ENCODE measurements around the gene DAAM2.

DAAM2 gene

DNA sequence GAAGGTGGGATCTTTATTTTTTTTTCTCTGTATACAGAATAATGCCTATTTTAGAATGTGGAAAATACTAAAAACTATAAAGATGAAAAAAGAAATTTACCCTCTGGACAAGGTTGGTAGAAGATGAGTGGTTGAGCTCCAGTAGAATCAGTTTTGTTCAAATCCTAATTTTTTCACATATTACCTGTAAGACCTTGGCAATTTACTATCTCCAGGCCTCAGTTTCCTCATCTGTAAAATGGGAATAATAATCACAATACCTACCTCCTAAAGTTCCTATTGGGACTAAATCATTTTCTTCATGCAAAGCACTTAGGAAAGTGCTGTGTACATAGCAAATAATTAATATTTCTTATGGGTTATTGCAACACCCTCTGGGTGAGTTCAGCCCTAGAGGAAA lies 28.4 kb downstream of the DAAM2 start:
- Mint-ChIP-seq H3K27me3 (peaks cover 2% of the 10 kb centered on the region), H3K36me3 (no peaks in the 10 kb centered on the region), H3K9me3 (ENCODE audit: low read depth) (no peaks in the 10 kb centered on the region), H3K4me1 (ENCODE audit: low read depth) (no peaks in the 10 kb centered on the region), H3K4me3 (no peak overlapping the region), H3K27ac (no peak overlapping the region)

DNA sequence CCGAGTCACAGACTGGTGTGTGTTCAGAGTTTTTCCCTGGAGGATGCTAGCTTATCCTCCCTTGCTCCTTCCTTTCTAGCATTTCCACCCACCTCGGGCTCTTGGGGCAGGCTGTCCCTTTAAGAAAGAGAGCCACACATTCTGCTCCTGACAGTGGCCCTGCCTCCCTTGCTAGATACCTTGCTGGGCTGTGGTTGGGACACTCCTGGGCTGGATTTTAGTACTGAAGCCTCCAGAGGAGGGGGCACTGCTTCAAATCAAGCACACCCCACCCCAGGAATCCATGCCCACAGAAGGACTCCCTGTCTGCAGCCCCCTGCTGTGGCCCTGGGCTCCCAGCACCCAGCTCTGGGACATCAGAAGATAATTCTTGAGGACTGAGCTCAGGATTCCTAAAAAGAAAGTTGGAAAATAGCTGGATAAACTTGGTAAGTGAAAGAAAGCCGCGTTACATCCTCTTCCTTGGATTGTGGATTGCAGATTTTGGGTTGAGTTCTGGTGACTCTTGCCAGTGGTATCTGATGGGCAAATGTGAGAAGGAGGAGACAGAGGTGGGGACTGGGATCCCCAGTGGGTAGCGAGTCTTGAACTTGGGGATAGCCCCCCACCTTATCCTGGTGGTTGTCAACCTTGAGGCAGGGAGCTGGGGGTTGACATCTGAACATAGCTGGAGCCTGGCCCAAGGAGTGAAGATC lies 29.0 kb downstream of the DAAM2 start:
- H3K27me3 Mint-ChIP-seq, result no peaks in the 10 kb centered on the region
- H3K27ac Mint-ChIP-seq, result no peak overlapping the region
- no peaks in the 10 kb centered on the region for H3K9me3 Mint-ChIP-seq (ENCODE audit: low read depth)
- H3K36me3 Mint-ChIP-seq, result no peaks in the 10 kb centered on the region
- H3K4me1 Mint-ChIP-seq (ENCODE audit: low read depth), result no peaks in the 10 kb centered on the region
- no peak overlapping the region for H3K4me3 Mint-ChIP-seq

GRCh38 chr6:39821742-39822532 lies 29.8 kb downstream of the DAAM2 start:
- Mint-ChIP-seq H3K4me3 (no peak overlapping the region), H3K27me3 (no peaks in the 10 kb centered on the region), H3K4me1 (ENCODE audit: low read depth) (no peaks in the 10 kb centered on the region), H3K9me3 (ENCODE audit: low read depth) (no peaks in the 10 kb centered on the region), H3K36me3 (no peaks in the 10 kb centered on the region), H3K27ac (no peak overlapping the region)

DNA sequence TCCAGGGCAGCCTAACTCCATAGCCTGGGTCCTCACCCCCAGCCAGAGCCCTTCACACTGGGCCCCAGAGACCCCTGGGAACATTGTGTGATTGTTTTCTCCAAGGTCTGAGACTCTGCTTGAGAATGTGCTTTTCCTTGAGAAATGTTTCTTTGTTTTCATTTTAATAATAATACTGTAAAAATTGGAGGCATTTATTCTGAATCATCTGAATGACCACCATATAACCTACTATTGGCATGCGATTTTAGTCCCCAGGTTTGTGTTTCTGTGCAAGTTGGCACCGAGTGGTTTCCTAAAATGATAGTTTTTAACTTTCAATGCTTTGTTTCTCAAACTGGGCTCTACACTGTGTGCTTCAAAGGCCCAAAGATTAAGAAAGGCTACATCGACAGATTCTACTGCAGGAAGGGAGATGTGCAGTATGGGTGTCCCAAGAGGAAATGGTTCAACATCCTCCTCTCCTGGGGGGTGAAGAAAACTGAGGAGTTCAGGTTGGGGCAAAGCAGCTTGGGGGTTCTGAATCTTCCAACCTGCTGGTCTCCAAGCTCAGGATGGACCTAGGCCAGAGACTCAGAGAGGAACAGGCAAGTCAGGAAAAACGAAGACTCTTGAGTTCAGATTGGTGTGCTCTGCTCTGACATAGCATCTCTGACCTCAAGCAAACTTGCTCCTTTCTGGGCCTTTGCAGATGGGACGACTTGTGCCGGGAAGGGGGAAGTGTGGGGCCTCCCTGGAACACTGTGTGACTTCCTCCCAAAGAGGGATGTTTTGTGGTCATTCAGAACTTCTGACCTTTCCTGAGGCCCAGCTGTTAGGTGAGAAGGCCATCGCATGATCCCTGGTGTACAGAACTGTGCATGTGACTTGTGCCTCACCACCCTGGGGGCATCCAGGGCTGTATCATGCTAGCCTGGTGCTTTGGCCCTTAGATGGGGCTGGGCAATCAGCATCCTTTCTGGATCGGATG lies 31.0 kb downstream of the DAAM2 start:
- no peak overlapping the region for H3K27ac Mint-ChIP-seq
- no peaks in the 10 kb centered on the region for H3K4me1 Mint-ChIP-seq (ENCODE audit: low read depth)
- H3K4me3 Mint-ChIP-seq, result no peak overlapping the region

DNA sequence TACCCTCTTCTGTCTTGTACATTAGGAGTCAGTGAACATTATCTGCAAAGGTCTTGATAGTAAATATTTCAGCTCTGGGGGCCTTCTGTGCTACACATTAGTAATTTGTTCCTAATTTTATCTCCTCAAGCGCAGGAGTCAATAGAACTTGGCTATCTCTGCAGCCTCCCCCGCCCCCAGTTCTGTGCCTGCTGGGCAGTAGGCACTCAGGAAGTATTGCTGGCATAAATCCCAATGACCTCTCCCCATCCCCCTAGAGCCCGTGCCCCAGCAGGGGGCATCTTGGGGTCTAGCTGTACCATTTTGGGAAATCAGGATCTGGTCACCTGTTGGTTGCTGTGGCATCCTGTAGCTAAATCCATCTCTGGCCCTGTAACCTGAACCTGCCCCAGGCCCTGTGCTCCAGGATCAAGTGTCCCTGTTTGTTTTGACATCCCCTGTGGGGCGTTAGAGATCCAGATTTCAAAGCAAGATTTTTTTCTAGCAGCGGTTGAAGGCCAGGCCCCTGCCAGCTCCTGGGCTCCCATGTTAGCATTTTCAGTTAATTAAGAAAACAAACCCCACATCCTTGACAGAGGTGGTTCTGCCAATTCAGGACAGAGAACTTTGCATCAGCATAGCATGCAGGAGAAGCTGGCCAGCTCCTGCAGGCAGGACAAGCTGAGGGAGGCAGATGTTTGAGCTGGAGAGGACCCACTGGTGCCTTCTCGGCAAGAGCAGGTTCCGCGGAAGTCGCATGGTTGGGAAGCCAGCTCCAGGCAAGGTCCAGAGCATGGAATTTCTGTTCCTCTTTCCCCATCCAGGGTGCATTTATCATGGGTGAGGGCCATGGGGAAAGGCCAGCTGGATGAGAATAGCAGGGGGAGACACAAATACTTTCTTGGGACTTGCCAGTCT lies 32.1 kb downstream of the DAAM2 start:
- no peak overlapping the region for H3K4me3 Mint-ChIP-seq
- H3K27me3 Mint-ChIP-seq, result no peaks in the 10 kb centered on the region
- no peaks in the 10 kb centered on the region for H3K4me1 Mint-ChIP-seq (ENCODE audit: low read depth)
- no peaks in the 10 kb centered on the region for H3K36me3 Mint-ChIP-seq
- no peak overlapping the region for H3K27ac Mint-ChIP-seq
- no peaks in the 10 kb centered on the region for H3K9me3 Mint-ChIP-seq (ENCODE audit: low read depth)

More for the DNA sequence above, 31.0 kb downstream of the DAAM2 start:
- Mint-ChIP-seq H3K27me3 (no peaks in the 10 kb centered on the region), H3K9me3 (ENCODE audit: low read depth) (no peaks in the 10 kb centered on the region), H3K36me3 (no peaks in the 10 kb centered on the region)

DNA sequence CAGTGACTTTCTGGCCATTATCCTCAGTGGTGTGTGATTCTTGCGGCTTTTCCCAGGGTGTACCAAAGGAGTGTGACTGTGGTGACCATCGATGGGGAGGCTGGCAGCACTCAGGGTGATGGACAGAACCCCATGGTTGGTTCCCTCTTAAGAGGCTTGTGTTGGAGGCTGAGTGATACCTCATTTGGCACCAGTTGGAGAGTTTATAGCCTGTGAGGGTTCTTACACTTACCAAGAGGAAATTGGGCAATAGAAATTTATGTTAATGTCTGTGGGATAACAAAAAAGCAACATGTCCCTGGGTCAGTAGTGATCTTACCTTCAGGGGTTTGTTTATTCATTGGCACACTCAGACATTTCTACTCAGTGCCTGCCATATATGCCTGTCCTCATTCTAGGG lies 37.2 kb downstream of the DAAM2 start:
- Mint-ChIP-seq H3K9me3 (ENCODE audit: low read depth) (no peaks in the 10 kb centered on the region), H3K36me3 (no peaks in the 10 kb centered on the region), H3K4me1 (ENCODE audit: low read depth) (no peaks in the 10 kb centered on the region), H3K27ac (no peak overlapping the region), H3K4me3 (no peak overlapping the region), H3K27me3 (no peaks in the 10 kb centered on the region)

DNA sequence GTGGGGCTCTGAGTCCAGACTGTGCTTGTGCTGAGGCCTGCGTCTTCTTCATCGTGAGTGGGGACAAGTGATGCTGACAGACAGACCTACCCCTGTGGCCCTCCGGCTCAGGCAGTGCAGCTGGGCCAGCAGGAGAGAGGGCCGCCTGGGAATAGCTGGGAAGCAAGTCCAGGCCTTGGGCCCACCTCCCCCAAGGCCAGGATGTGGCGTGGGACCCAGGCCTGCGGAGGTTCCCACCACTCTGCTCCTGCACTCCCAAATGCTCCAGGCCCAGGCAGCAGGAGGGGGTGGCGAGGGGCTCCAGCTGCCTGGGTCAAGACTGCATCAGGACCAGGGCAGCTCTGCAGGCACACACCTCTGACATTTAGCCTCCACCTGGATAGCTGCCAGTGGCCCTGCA lies 38.3 kb downstream of the DAAM2 start:
- Mint-ChIP-seq H3K4me1 (ENCODE audit: low read depth) (no peaks in the 10 kb centered on the region), H3K27me3 (no peaks in the 10 kb centered on the region), H3K4me3 (no peak overlapping the region), H3K36me3 (no peaks in the 10 kb centered on the region), H3K9me3 (ENCODE audit: low read depth) (no peaks in the 10 kb centered on the region), H3K27ac (no peak overlapping the region)

DNA sequence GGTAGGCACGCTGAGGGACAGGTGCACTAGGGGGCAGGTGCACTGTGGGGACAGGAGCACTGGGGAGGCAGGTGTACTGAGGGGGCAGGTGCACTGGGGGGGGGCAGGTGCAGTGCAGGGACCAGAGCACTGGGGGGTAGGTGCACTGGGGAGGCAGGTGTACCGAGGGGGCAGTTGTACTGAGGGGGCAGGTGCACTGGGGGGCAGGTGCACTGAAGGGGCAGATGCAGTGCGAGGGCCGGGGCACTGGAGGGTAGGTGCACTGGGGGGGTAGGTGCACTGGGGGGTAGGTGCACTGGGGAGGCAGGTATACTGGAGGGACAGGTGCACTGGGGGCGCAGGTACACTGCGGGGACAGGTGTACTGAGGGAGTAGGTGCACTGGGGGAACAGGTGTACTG lies 39.5 kb downstream of the DAAM2 start:
- no peak overlapping the region for H3K27ac Mint-ChIP-seq
- no peaks in the 10 kb centered on the region for H3K4me1 Mint-ChIP-seq (ENCODE audit: low read depth)
- H3K27me3 Mint-ChIP-seq, result peaks cover under 1% of the 10 kb centered on the region
- no peaks in the 10 kb centered on the region for H3K36me3 Mint-ChIP-seq
- H3K4me3 Mint-ChIP-seq, result no peak overlapping the region
- H3K9me3 Mint-ChIP-seq (ENCODE audit: low read depth), result no peaks in the 10 kb centered on the region

DNA sequence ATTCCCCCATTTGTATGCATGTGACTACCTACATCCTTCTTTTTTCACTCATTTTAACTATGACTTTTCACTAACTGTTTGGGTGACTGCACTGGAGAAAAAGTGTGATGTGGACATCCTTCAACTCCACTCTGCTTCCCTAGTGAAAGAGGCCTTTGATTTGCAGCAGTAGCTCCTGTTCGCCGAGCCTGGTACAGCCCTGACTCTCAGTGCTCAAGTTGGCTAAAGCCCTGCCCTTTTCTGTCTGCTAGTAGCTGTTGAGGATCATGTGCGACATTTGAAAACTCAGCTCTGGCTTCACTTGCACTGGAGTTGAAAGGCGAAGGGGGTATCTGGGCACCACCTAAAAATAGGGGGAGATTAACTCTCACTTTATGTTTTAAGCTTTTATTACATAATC lies 42.1 kb downstream of the DAAM2 start:
- Mint-ChIP-seq H3K4me3 (no peak overlapping the region), H3K27ac (no peak overlapping the region), H3K4me1 (ENCODE audit: low read depth) (no peaks in the 10 kb centered on the region), H3K27me3 (peaks cover 11% of the 10 kb centered on the region), H3K36me3 (no peaks in the 10 kb centered on the region), H3K9me3 (ENCODE audit: low read depth) (no peaks in the 10 kb centered on the region)

GRCh38 chr6:39834866-39835265 lies 42.7 kb downstream of the DAAM2 start:
- H3K4me3 Mint-ChIP-seq, result no peak overlapping the region
- no peaks in the 10 kb centered on the region for H3K9me3 Mint-ChIP-seq (ENCODE audit: low read depth)
- no peaks in the 10 kb centered on the region for H3K36me3 Mint-ChIP-seq
- no peaks in the 10 kb centered on the region for H3K4me1 Mint-ChIP-seq (ENCODE audit: low read depth)
- H3K27ac Mint-ChIP-seq, result no peak overlapping the region
- H3K27me3 Mint-ChIP-seq, result peaks cover 11% of the 10 kb centered on the region

DNA sequence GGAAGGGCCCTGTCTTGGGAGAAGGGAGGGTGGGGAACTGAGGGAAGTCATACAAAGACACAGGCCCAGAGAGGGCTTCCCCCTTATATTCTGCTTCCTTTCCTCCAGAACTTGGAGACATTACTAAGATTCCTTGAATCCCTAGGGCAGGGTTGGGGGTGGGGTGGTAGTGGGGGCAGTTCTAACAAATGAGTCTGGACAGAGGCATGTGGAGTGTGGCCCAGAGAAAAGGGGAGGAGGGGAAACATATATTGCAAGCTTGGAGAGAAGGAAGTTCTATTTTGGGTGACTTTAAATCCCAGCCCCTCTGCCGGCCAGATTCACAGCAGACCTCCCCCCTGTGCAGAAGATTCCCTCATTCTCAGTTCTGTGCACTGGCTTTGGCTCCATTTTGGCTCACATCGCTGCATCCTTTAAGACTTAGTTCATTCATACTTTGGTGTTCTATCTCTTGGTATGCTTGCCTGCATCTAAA lies 43.7 kb downstream of the DAAM2 start:
- H3K9me3 Mint-ChIP-seq (ENCODE audit: low read depth), result no peaks in the 10 kb centered on the region
- peaks cover 11% of the 10 kb centered on the region for H3K27me3 Mint-ChIP-seq
- no peaks in the 10 kb centered on the region for H3K36me3 Mint-ChIP-seq
- H3K4me3 Mint-ChIP-seq, result no peak overlapping the region
- no peaks in the 10 kb centered on the region for H3K4me1 Mint-ChIP-seq (ENCODE audit: low read depth)
- no peak overlapping the region for H3K27ac Mint-ChIP-seq

DNA sequence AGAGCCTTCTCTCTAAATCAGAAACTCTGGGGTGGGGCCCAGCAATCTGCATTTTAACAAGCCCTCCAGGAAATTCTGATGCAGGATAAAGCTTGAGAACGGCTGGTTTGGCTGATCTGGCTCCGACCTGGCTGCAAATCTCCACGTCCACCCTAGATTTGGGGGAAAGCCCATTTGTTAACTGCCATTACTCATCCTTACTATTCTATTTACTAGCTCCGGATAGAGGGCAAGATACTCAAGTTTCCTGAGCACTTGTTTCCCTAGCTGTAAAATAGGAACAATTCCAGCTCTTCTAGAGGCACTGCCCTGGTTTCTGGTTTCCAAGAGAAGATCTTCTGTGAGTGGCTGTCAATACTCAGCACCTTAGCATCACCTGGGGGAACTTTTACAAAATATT lies 44.4 kb downstream of the DAAM2 start:
- Mint-ChIP-seq H3K27ac (no peak overlapping the region), H3K9me3 (ENCODE audit: low read depth) (no peaks in the 10 kb centered on the region), H3K36me3 (no peaks in the 10 kb centered on the region), H3K4me3 (no peak overlapping the region), H3K4me1 (ENCODE audit: low read depth) (no peaks in the 10 kb centered on the region), H3K27me3 (peaks cover 11% of the 10 kb centered on the region)

GRCh38 chr6:39839445-39839844 lies 47.3 kb downstream of the DAAM2 start:
- H3K4me1 Mint-ChIP-seq (ENCODE audit: low read depth), result no peaks in the 10 kb centered on the region
- H3K4me3 Mint-ChIP-seq, result no peak overlapping the region
- no peaks in the 10 kb centered on the region for H3K36me3 Mint-ChIP-seq
- H3K27me3 Mint-ChIP-seq, result peaks cover 14% of the 10 kb centered on the region
- H3K27ac Mint-ChIP-seq, result no peak overlapping the region
- no peaks in the 10 kb centered on the region for H3K9me3 Mint-ChIP-seq (ENCODE audit: low read depth)

DNA sequence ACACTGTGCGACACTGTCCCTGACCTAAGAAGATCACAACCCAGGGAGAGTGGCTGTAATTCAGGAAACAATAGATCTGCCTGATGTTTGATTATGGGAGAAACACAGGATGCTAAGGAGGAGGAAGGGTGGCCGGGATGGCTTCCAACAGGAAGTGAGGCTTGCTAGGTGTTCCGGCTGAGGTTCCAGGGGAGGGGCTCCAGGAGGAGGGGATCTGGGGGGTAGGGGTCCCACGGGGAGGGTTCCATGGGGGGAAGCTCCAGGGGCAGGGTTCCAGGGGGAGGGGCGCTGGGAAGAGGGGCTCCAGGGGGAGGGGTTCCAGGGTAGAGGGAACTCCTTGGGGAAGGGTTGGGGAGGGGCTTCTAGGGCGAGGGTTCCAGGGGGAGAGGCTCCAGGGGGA lies 48.6 kb downstream of the DAAM2 start:
- H3K9me3 Mint-ChIP-seq (ENCODE audit: low read depth), result no peaks in the 10 kb centered on the region
- H3K4me1 Mint-ChIP-seq (ENCODE audit: low read depth), result no peaks in the 10 kb centered on the region

More for the DNA sequence above, 48.6 kb downstream of the DAAM2 start:
- H3K36me3 Mint-ChIP-seq, result no peaks in the 10 kb centered on the region
- H3K27ac Mint-ChIP-seq, result no peak overlapping the region
- no peak overlapping the region for H3K4me3 Mint-ChIP-seq
- peaks cover 14% of the 10 kb centered on the region for H3K27me3 Mint-ChIP-seq

Measured in activated naive CD8-positive, alpha-beta T cell (primary cell).